ENCODE measurements around the gene NFS1. TPM values are rescaled to one million over a fixed set of nuclear protein-coding genes. Genes with fewer than 3 reads are reported as not detected.
"Not testable (repeated sequence)": the region's sequence is repeated elsewhere in the genome, so short reads cannot be mapped to it uniquely, and the experiment has no call there.

NFS1 gene
- total RNA-seq, 2 donors from 2014 or later = 27.0 to 37.4 TPM

DNA sequence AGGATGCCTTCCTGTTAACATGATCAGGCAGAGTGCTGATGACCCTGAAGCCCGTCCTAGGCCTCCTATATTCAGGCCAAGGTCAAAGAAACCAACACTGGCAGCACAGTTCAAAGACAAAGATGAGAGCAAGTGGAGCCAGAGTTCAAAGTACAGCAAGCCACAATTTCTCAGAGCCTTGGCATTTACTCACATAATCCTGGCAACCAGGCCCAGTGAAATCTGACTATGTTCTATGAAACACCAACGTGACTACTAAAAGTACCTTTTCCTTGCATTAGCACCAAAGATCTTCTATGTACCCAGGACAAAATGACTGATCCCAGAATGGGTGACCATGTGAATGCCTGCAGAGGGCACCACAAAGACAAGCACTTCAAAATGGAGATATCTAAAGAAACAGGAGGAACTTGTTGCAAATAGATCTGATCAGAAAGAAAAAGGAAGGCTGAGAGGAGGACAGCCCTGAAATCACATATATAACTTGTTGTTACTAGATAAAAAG is 3.9 kb downstream of the NFS1 start:
- Mint-ChIP-seq H3K36me3 (peaks cover 17% of the 10 kb centered on the region), H3K4me1 (ENCODE audit: low read depth in 2 of 2) (peaks cover 25 to 29% of the 10 kb centered on the region in 2 donors), H3K4me3 (no peak overlapping the region), H3K27me3 (no peaks in the 10 kb centered on the region), H3K27ac (no peak overlapping the region), H3K9me3 (no peaks in the 10 kb centered on the region)
- DNase-seq (ENCODE audit: low spot score) (no peak), ATAC-seq (no peak)

DNA sequence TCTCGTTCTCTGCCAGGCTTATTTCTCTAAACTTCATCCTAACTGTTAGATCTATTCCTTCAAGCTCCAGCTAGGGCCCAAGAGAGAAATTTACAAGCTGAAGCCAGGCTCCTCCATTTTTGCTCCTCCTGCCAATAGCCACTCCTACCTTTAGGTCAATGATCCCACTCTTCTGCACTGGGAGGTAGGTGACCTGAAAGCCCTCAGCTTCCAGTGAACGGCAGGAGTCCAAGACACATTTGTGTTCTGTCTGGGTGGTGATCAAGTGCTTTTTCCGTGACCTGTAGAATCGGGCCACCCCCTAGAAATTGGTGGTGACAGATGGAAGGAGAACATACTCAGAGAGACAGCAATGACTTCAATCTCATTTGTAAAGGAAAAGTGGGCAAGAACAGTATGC is 8.9 kb downstream of the NFS1 start:
- Mint-ChIP-seq H3K4me3 (no peak overlapping the region), H3K27me3 (no peaks in the 10 kb centered on the region), H3K4me1 (ENCODE audit: low read depth in 2 of 2) (no peaks in the 10 kb centered on the region), H3K36me3 (peaks cover 4% of the 10 kb centered on the region), H3K27ac (no peak overlapping the region), H3K9me3 (no peaks in the 10 kb centered on the region)
- ATAC-seq (no peak), DNase-seq (ENCODE audit: low spot score) (no peak)

GRCh38 chr20:35686872-35687271 is 12.3 kb downstream of the NFS1 start:
- not testable (repeated sequence) for H3K4me3 Mint-ChIP-seq; H3K36me3 Mint-ChIP-seq; H3K27ac Mint-ChIP-seq; ATAC-seq; H3K9me3 Mint-ChIP-seq; H3K27me3 Mint-ChIP-seq; DNase-seq (ENCODE audit: low spot score); H3K4me1 Mint-ChIP-seq (ENCODE audit: low read depth in 2 of 2)

GRCh38 chr20:35685368-35685767 is 13.8 kb downstream of the NFS1 start:
- H3K4me1 Mint-ChIP-seq (ENCODE audit: low read depth in 2 of 2); H3K27me3 Mint-ChIP-seq; H3K4me3 Mint-ChIP-seq; ATAC-seq; H3K36me3 Mint-ChIP-seq; H3K27ac Mint-ChIP-seq; DNase-seq (ENCODE audit: low spot score); H3K9me3 Mint-ChIP-seq: not testable (repeated sequence)

- Mint-ChIP-seq H3K9me3 (no peaks in the 10 kb centered on the region), H3K36me3 (no peaks in the 10 kb centered on the region), H3K27ac (no peak overlapping the region), H3K4me3 (no peak overlapping the region), H3K4me1 (ENCODE audit: low read depth in 2 of 2) (no peaks in the 10 kb centered on the region), H3K27me3 (no peaks in the 10 kb centered on the region)
- DNase-seq (ENCODE audit: low spot score) = no peak
- no peak for ATAC-seq
Measured at GRCh38 chr20:35681960-35682359, 17.2 kb downstream of the NFS1 start.

GRCh38 chr20:35680452-35681183 is 18.5 kb downstream of the NFS1 start:
- DNase-seq (ENCODE audit: low spot score) = no peak
- Mint-ChIP-seq H3K27me3 (no peaks in the 10 kb centered on the region), H3K27ac (no peak overlapping the region), H3K4me3 (no peak overlapping the region), H3K4me1 (ENCODE audit: low read depth in 2 of 2) (no peaks in the 10 kb centered on the region), H3K36me3 (no peaks in the 10 kb centered on the region), H3K9me3 (no peaks in the 10 kb centered on the region)
- no peak for ATAC-seq

- Mint-ChIP-seq H3K36me3 (peaks cover 9% of the 10 kb centered on the region), H3K4me1 (ENCODE audit: low read depth in 2 of 2) (no peaks in the 10 kb centered on the region), H3K27me3 (no peaks in the 10 kb centered on the region), H3K9me3 (no peaks in the 10 kb centered on the region), H3K4me3 (no peak overlapping the region), H3K27ac (no peak overlapping the region)
- no peak for ATAC-seq
- DNase-seq (ENCODE audit: low spot score) = no peak
Measured at GRCh38 chr20:35674921-35675320, 24.2 kb downstream of the NFS1 start.

DNA sequence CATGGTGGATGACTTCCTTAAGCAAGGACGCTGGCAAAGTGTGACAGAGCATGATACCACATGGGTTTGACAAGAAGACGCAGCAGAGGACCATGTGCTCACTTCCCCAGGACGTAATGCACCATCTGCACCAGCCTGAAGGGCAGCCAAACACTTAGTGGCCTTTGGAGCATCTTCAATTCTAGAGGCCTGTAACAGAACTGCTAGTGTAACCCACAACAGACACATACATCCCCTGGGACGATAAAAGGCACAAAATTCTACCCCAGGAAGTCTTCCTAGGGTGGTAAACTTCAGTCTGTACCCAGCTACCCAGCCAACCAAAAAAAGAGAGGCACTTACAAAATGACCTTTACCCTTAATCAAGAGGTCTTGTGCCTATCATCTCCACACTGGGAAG is 25.3 kb downstream of the NFS1 start:
- no peaks in the 10 kb centered on the region for H3K9me3 Mint-ChIP-seq
- no peak overlapping the region for H3K4me3 Mint-ChIP-seq
- H3K27me3 Mint-ChIP-seq = no peaks in the 10 kb centered on the region
- H3K36me3 Mint-ChIP-seq = peaks cover 15% of the 10 kb centered on the region
- H3K4me1 Mint-ChIP-seq (ENCODE audit: low read depth in 2 of 2) = no peaks in the 10 kb centered on the region
- no peak overlapping the region for H3K27ac Mint-ChIP-seq
- ATAC-seq (no peak), DNase-seq (ENCODE audit: low spot score) (no peak)

DNA sequence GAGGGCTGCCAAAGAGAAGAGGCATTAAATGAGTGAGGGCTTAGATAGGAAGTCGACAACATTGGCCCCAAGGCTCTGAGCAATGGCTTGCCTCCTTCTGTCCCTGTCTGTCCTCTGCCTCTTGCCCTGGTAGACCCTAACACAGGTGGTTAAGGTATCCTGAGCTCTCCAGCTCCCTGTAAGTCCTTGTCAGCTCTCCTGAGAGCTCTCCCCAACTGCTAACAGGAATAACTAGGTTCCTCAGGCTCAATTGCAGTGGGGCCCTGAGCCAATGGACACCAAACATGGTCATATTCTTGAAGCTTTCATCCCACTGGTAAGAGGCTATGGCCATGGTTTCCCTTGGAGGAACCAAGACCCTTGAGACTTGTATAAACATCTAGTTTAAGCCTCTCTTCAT is 29.5 kb downstream of the NFS1 start:
- Mint-ChIP-seq H3K4me3 (no peak overlapping the region), H3K27me3 (no peaks in the 10 kb centered on the region), H3K36me3 (peaks cover 19% of the 10 kb centered on the region), H3K4me1 (ENCODE audit: low read depth in 2 of 2) (peaks cover 3 to 5% of the 10 kb centered on the region in 2 donors), H3K27ac (no peak overlapping the region), H3K9me3 (no peaks in the 10 kb centered on the region)
- no peak for DNase-seq (ENCODE audit: low spot score)
- ATAC-seq = no peak

DNA sequence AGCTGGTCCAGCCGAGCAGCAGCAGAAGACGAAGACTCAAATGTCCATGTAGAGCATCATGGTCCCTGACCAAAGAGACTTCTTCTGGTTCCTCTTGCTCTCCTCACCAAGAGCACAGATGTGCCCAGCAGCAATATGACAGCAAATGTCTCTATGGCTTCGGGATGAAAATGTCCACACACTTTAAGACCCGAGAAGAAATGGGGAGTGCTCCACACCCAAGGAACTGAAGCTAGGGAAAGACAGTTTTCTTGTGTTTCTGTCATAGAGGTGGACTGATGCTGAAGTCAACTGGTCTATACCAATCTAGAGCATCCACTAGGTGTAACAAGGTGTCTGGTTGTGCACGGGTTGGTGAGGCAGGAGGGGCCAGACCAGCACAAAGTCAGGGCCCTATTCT is 29.9 kb downstream of the NFS1 start:
- no peak for ATAC-seq

DNA sequence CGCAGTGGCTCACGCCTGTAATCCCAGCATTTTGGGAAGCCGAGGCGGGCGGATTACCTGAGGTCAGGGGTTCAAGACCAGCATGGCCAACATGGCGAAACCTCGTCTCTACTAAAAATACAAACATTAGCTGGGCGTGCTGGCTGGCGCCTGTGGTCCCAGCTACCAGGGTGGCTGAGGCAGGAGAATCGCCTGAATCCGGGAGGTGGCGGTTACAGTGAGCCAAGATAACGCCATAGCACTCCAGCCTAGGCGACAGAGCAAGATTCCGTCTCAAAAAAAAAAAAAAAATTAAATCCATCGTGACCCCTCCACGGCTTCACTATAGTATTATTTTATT is 33.2 kb downstream of the NFS1 start:
- Mint-ChIP-seq H3K9me3 (no peaks in the 10 kb centered on the region), H3K36me3 (peaks cover 14% of the 10 kb centered on the region), H3K4me3 (no peak overlapping the region), H3K27ac (peak overlapping the region in 1 of 2 donors; percentile 95), H3K27me3 (no peaks in the 10 kb centered on the region), H3K4me1 (ENCODE audit: low read depth in 2 of 2) (peaks cover 31 to 41% of the 10 kb centered on the region in 2 donors)
- ATAC-seq (no peak), DNase-seq (ENCODE audit: low spot score) (no peak)

More for the DNA sequence above, 29.9 kb downstream of the NFS1 start:
- peaks cover 19% of the 10 kb centered on the region for H3K36me3 Mint-ChIP-seq
- H3K27me3 Mint-ChIP-seq = no peaks in the 10 kb centered on the region
- H3K27ac Mint-ChIP-seq = no peak overlapping the region
- no peak overlapping the region for H3K4me3 Mint-ChIP-seq
- no peaks in the 10 kb centered on the region for H3K9me3 Mint-ChIP-seq
- no peak for DNase-seq (ENCODE audit: low spot score)
- H3K4me1 Mint-ChIP-seq (ENCODE audit: low read depth in 2 of 2) = peaks cover 3 to 9% of the 10 kb centered on the region in 2 donors

- Mint-ChIP-seq H3K36me3 (peaks cover 7% of the 10 kb centered on the region), H3K9me3 (no peaks in the 10 kb centered on the region), H3K4me3 (peak within 1 kb of the TSS; percentile 84), H3K27me3 (no peaks in the 10 kb centered on the region), H3K27ac (peak within 1 kb of the TSS; percentile 95 to 99), H3K4me1 (ENCODE audit: low read depth in 2 of 2) (peaks cover 44 to 54% of the 10 kb centered on the region in 2 donors)
- DNase-seq (ENCODE audit: low spot score) = peak; percentile 95
- ATAC-seq = peak; percentile 91 to 95
Measured at GRCh38 chr20:35664466-35665206, 34.5 kb downstream of the NFS1 start, which contains the start of the genes CPNE1 and RBM12. Gene CPNE1 (minus strand): TSS chr20:35664900. CDS start chr20:35632923, 31,977 bp downstream. Gene RBM12 (minus strand): TSS chr20:35664900. CDS start chr20:35655322, 9,578 bp downstream.

GRCh38 chr20:35663516-35664465 is 35.4 kb downstream of the NFS1 start:
- peak overlapping the region; percentile 84 for H3K4me3 Mint-ChIP-seq
- H3K27me3 Mint-ChIP-seq = no peaks in the 10 kb centered on the region
- H3K27ac Mint-ChIP-seq = peak overlapping the region; percentile 95 to 99
- DNase-seq (ENCODE audit: low spot score) (peak; percentile 78), ATAC-seq (peak; percentile 72 to 73)
- H3K9me3 Mint-ChIP-seq = no peaks in the 10 kb centered on the region
- peaks cover 51 to 60% of the 10 kb centered on the region in 2 donors for H3K4me1 Mint-ChIP-seq (ENCODE audit: low read depth in 2 of 2)
- peaks cover 3% of the 10 kb centered on the region for H3K36me3 Mint-ChIP-seq
